Measurements from ENCODE around the gene GRIA4. TPM values are rescaled to one million over a fixed set of nuclear protein-coding genes. Genes with fewer than 3 reads are reported as not detected.

Gene GRIA4
- total and polyA plus RNA-seq, 3 experiments from 2014 or later: not detected

GRCh38 chr11:106021967-106022794 is 412.3 kb downstream of the GRIA4 start, which contains the start of gene MSANTD4:
Gene MSANTD4 (minus strand): TSS chr11:106022240. CDS start chr11:106010917, 11,323 bp downstream.
- peak; percentile 91 to 98 (median 95) for DNase-seq
- Mint-ChIP-seq H3K4me3 (peak within 1 kb of the TSS; percentile 89 to 98 (median 94)), H3K27me3 (peaks cover 7 to 11% of the 10 kb centered on the region in 2 donors), H3K36me3 (peaks cover 4 to 18% (median 7%) of the 10 kb centered on the region in 3 donors), H3K27ac (peak within 1 kb of the TSS; percentile 70 to 97 (median 90)), H3K9me3 (peaks cover 0 to 2% (median 0%) of the 10 kb centered on the region in 5 donors), H3K4me1 (peaks cover 37 to 57% (median 52%) of the 10 kb centered on the region in 3 donors)
- no peaks in the 10 kb centered on the region for H3K9me3 ChIP-seq (ENCODE audit: low read length)
- ChIA-PET POLR2A (interaction anchor here (1.1 kb wide), 1 partner anchor 55 kb away, joined by 4 read pairs; the partner anchor contains the start of genes AASDHPPT and KBTBD3), CTCF (interaction anchor here (1.6 kb wide), 1 partner anchor 55 kb away, joined by 6 read pairs; the partner anchor contains the start of genes AASDHPPT and KBTBD3)
- no peaks in the 10 kb centered on the region for H3K27me3 ChIP-seq (ENCODE audit: insufficient read depth, low read length, poor library complexity, severe bottlenecking)
- no peaks in the 10 kb centered on the region for H3K36me3 ChIP-seq (ENCODE audit: insufficient read depth, low read length)
- H3K4me3 ChIP-seq (ENCODE audit: low read length): peak within 1 kb of the TSS; percentile 84
- peak within 1 kb of the TSS; percentile 58 for H3K27ac ChIP-seq (ENCODE audit: low read depth, low read length)
- H3K4me1 ChIP-seq (ENCODE audit: insufficient read depth, low read length): peaks cover 31% of the 10 kb centered on the region

GRCh38 chr11:106022795-106023275 is 413.0 kb downstream of the GRIA4 start:
- POLR2A ChIA-PET: interaction anchor here (1.1 kb wide), 1 partner anchor 55 kb away, joined by 4 read pairs; the partner anchor contains the start of genes AASDHPPT and KBTBD3
- H3K9me3 ChIP-seq (ENCODE audit: low read length): no peaks in the 10 kb centered on the region
- peak overlapping the region; percentile 70 to 97 (median 90) for H3K27ac Mint-ChIP-seq
- H3K27me3 Mint-ChIP-seq: peaks cover 7 to 16% of the 10 kb centered on the region in 2 donors
- CTCF ChIA-PET: interaction anchor here (1.6 kb wide), 1 partner anchor 54 kb away, joined by 6 read pairs; the partner anchor contains the start of genes AASDHPPT and KBTBD3
- peaks cover 0 to 2% (median 0%) of the 10 kb centered on the region in 5 donors for H3K9me3 Mint-ChIP-seq
- no peaks in the 10 kb centered on the region for H3K36me3 ChIP-seq (ENCODE audit: insufficient read depth, low read length)
- H3K4me1 Mint-ChIP-seq: peaks cover 37 to 53% (median 50%) of the 10 kb centered on the region in 3 donors
- H3K4me3 Mint-ChIP-seq: peak overlapping the region; percentile 89 to 98 (median 94)
- peak overlapping the region; percentile 84 for H3K4me3 ChIP-seq (ENCODE audit: low read length)
- peak in 1 of 5 donors; percentile 1 for DNase-seq
- H3K27me3 ChIP-seq (ENCODE audit: insufficient read depth, low read length, poor library complexity, severe bottlenecking): no peaks in the 10 kb centered on the region
- H3K36me3 Mint-ChIP-seq: peaks cover 4 to 18% (median 7%) of the 10 kb centered on the region in 3 donors
- H3K27ac ChIP-seq (ENCODE audit: low read depth, low read length): no peak overlapping the region
- H3K4me1 ChIP-seq (ENCODE audit: insufficient read depth, low read length): peaks cover 31% of the 10 kb centered on the region

- H3K27ac Mint-ChIP-seq: no peak overlapping the region
- no peaks in the 10 kb centered on the region for H3K4me1 ChIP-seq (ENCODE audit: insufficient read depth, low read length)
- H3K36me3 ChIP-seq (ENCODE audit: insufficient read depth, low read length): no peaks in the 10 kb centered on the region
- no peak for DNase-seq
- H3K27me3 Mint-ChIP-seq: peaks cover 11 to 80% of the 10 kb centered on the region in 2 donors
- no peaks in the 10 kb centered on the region for H3K36me3 Mint-ChIP-seq
- no peak overlapping the region for H3K4me3 Mint-ChIP-seq
- H3K27ac ChIP-seq (ENCODE audit: low read depth, low read length): no peak overlapping the region
- no peaks in the 10 kb centered on the region for H3K27me3 ChIP-seq (ENCODE audit: insufficient read depth, low read length, poor library complexity, severe bottlenecking)
- no peaks in the 10 kb centered on the region for H3K9me3 ChIP-seq (ENCODE audit: low read length)
- H3K4me1 Mint-ChIP-seq: no peaks in the 10 kb centered on the region
- POLR2A ChIA-PET: no interaction called here
- peaks cover 0 to 4% (median 2%) of the 10 kb centered on the region in 5 donors for H3K9me3 Mint-ChIP-seq
- CTCF ChIA-PET: no interaction called here
- no peak overlapping the region for H3K4me3 ChIP-seq (ENCODE audit: low read length)
These were observed 420.7 kb downstream of the GRIA4 start for GRCh38 chr11:106030609-106031008.

- Mint-ChIP-seq H3K27ac (no peak overlapping the region), H3K9me3 (peaks cover 0 to 4% (median 2%) of the 10 kb centered on the region in 5 donors), H3K4me1 (no peaks in the 10 kb centered on the region), H3K4me3 (no peak overlapping the region), H3K27me3 (peaks cover 8 to 80% of the 10 kb centered on the region in 2 donors), H3K36me3 (no peaks in the 10 kb centered on the region)
- no peak overlapping the region for H3K27ac ChIP-seq (ENCODE audit: low read depth, low read length)
- CTCF ChIA-PET: no interaction called here
- no peak for DNase-seq
- H3K27me3 ChIP-seq (ENCODE audit: insufficient read depth, low read length, poor library complexity, severe bottlenecking): no peaks in the 10 kb centered on the region
- H3K36me3 ChIP-seq (ENCODE audit: insufficient read depth, low read length): no peaks in the 10 kb centered on the region
- no peaks in the 10 kb centered on the region for H3K4me1 ChIP-seq (ENCODE audit: insufficient read depth, low read length)
- H3K9me3 ChIP-seq (ENCODE audit: low read length): no peaks in the 10 kb centered on the region
- H3K4me3 ChIP-seq (ENCODE audit: low read length): no peak overlapping the region
- POLR2A ChIA-PET: no interaction called here
These were observed 421.4 kb downstream of the GRIA4 start for GRCh38 chr11:106031202-106031810.

Data from CD8-positive, alpha-beta memory T cell (primary cell).